HL-60/S4 (cell line): ENCODE measurements around the gene AGMAT.

ENCODE experiments used
- in situ Hi-C: fragments of 300-500 bp; cut with MboI; formaldehyde crosslinking; loops from 2 replicates; pipeline ENCODE4 v1.14.3; 2022; ENCODE audit warnings: low sequenced_read_pairs

The AGMAT gene

GRCh38 chr1:15525050-15526020 lies 59.5 kb downstream of the AGMAT start:
- in situ Hi-C loops = no loop called here

DNA sequence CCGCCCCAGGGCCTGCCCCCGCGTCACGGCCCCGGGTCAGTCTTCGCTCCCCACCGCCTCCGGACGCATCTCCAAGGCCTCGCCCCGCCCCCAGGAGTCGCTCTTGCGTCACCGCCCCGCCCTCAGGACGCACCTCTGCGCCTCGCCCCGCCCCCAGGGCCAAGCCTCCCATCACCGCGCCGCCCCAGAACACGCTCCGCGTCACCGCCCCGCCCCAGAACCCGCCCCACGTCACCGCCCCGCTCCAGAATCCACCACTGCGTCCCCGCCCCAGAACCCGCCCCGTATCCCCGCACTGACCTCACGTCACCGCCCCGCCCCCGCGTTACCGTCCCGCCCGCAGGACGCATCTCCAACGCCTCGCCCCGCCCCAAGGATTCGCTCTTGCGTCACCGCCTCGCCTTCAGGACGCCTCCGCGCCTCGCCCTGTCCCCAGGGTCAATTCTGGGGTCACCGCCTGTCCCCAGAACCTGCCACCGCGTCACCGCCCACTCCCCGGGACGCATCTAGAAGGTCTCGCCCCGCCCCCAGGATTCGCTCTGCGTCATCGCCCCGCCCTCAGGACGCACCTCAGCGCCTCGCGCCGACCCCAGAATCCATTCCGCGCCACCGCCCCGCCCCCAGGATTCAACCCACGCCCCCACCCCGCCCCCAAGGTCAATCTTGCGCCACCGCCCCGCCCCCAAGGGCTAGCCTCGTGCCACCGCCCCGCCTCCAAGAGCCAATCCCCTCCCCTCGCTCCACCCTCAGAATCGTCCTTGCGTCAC lies 60.4 kb downstream of the AGMAT start:
- in situ Hi-C loops = no loop called here

- in situ Hi-C loops = no loop called here
Observed at GRCh38 chr1:15524021-15524282, 60.9 kb downstream of the AGMAT start, which contains the start of gene CASP9. Gene CASP9 (minus strand): TSS chr1:15524215. CDS start chr1:15524200, 15 bp downstream.

DNA sequence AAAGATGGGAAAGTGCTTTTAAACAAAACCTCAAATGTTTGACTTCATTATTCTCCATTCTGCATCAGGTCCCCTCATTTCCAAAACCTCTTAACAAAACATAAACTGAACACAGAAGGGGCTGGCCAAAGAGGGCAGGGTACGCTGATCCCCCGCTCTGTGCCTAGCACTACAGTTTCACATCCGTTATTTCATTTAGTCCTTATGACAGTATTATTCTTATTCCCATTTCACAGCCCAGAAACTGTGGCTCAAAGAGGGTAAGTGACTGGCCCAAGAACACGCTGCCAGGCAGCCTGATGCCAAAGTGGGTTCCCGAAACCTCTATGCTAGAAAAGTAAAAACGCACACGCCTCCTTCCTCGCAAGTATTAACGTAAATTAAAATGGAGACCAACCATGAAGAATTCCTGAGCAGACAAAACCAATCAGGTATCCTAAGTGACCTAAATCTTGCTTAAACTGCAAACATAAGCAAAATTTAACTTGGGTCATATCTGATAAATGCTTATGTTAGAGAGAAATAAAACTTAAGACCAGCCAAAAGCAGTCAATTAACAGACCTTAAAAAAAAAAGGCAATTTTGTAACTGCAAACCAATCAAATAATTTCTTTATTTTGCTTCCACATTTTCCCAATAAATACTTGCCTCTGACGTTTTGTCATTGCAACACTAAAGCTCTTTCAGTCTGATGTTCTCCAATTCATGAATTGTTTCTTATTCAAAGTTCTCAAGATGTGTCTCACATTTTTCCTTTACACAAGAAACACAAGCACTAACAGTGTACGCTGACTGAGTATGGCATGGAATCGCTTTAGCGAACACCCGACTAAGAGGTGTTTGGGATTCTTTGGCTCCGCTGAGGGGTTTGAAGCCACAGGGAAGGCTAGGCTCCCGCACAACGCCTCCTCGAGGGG lies 61.5 kb downstream of the AGMAT start:
- in situ Hi-C loops = no loop called here

DNA sequence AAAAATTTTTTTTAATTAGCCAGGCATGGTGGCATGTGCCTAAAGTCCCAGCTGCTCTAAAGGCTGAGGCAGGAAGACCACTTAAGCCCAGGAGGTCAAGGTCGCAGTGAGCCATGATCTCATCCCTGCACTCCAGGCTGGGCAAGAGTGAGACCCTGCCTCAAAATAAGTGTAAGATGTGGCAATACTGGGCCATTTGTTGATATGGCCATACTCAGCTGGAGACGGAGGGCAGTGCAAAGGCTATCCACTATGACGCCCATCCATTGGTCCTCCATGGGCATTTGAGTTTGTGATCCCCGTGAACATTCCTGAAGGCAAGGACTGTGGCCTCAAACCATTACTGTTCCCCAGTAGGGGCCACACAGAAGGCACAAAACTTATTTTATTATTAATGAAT lies 62.3 kb downstream of the AGMAT start:
- in situ Hi-C loops = no loop called here
